Urothelium cell line (cell line): Measurements from ENCODE around the gene RIC8B.

Experiments used
- DNase-seq: peaks from one replicate; pipeline ENCODE4 v3.0.0; 2011; ENCODE audit warnings: low spot score, mixed read lengths
- FAIRE-seq: peaks from 2 replicates; lab custom pipeline; 2011; peaks lifted over from hg19 to GRCh38; lab: Jason Lieb, UNC

RIC8B gene

DNA sequence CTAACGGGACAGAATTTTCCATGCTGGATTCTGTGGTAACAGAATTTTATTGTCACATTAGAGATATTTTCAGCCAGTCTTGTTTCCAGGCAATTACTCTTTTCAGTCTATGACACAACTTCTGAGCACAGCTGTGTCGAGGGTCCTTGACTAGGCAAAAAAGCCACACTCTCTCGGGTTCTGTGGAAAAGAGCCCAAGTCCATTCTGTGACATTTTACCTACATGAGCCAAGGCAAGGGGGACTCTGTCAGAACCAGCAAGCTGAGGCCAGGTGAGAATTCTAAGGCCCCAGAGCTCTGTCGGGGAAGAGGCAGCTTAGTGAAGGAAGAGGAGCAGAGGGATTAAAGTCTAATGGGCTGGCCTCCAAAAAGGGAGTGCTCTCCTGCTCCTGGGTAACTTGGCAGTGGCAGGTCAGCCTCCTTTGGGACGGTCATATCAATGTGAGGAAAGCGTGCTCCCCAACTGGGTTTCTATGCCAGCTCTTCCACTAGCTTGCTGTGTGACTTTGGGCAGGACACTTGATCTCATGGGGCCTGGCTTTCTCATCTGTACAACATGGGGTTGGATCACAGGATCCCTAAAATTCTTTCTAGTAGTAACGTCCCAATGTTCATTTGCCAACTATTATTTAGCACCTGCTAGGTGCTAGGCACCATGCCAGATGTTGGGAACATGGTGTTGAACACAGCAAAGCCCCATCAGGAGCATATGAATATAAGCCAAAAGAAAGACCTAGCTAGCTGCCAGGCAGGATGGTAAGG, 16.0 kb upstream of the RIC8B start:
- DNase-seq (no peak), FAIRE-seq (no peak)

DNA sequence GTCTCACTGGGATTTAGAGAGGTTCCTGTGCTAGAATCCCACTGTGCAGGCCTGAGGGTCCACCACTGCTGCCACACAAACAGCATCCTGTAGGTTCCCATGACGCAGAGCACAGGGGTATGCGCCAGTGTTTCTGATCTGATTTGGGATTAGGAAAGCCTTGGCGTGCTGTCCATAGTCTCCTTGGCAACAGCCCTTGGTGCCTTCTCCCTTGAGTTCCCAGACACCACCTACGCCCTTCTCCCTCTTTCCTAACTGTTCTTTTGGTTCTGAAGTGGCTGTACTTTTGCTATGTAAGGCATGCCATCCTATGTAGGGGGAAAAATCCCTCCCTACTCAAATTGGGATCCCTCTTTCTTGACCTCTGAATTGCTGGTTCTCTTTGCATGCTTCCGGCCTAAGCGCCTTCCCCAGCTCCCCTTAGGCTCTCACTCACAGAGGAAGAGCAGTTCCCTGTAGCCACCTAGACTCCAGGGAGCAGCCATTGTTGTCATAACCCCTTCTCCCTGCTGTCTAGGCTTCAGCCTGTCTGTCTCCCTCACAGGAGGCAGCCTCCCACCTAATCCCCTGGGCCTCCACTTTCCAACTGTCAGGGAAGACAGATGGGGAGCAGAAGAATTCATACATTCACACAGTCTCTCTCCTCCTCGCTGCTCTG, 14.8 kb upstream of the RIC8B start:
- DNase-seq: no peak
- FAIRE-seq: no peak

DNA sequence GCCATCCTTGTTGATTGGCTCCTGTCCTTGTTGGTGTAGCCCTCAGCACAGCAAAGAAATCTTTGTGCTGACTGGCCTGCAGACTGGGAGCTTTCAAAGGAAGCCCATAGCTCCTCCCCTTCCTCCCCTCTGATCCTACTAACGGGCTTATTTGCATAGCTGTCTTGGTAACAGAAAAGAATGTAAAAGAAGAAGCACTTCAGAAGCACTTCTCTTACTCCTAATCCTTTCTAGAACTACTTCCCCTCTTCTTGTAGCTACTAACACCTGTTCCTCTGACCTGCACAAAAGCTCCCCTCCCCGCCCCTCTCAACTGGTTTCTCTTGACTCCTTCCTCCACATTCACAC, 14.3 kb upstream of the RIC8B start:
- DNase-seq (no peak), FAIRE-seq (no peak)

DNA sequence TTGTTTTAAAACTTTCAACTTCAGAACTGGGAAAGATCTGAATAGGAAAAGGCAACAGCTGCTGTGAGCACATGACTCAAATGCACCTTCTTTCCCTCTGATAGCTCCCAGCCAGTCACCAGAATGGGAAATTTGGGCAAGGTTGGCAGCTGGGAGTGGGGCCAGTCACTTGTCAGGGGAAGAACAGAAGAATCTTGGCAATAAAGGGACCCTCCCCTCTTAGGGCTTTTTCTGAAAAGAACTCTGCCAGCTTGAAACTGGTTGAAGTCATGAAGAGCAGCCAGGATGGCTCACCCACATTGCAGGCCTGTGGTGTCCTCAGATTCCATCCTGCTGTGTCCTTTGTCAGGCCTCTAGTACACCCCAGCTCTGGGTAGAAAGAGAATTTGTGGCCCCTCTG, 10.3 kb upstream of the RIC8B start:
- DNase-seq: no peak
- FAIRE-seq: no peak

DNA sequence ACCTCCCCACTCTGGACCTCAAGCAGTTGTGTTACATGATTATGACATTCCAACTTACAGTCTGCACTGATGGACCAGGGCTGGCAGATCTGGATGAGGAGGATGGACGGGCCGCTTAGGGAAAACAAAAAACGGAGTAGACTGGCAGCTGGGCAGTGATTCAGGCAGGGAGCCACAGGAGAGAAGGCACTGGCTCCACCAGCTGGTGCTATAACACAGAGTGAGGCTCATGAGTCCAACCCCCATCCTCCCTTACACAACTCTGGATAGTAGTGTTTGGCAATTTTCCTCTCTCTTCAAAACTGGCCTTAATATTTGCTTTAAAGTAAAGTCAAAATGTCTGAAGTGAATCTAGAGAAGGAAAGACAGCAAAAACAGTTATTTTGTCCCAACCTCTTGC, 9.7 kb upstream of the RIC8B start:
- no peak for DNase-seq
- no peak for FAIRE-seq

DNA sequence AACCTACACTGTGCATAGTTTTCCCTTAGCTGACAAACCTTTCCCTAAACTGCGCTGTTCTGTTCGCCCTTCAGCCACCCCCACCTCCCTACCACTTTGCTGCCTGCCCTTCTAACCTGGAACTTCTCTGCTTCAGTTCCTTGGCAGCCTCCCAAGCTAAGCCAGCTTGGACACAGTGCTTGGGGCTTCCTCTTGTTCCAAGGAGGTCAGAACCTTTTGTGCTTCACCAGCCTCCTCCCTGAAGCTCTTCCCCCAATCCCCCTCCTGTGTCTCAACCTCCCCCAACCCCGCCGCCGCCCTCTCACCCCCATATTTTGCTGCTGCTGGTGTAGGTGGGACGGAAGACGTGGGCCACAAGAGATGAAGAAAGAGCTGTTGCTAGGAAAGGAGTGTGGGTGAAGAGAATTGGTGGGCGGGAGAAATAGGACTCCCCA, 8.1 kb upstream of the RIC8B start:
- DNase-seq (no peak), FAIRE-seq (no peak)

DNA sequence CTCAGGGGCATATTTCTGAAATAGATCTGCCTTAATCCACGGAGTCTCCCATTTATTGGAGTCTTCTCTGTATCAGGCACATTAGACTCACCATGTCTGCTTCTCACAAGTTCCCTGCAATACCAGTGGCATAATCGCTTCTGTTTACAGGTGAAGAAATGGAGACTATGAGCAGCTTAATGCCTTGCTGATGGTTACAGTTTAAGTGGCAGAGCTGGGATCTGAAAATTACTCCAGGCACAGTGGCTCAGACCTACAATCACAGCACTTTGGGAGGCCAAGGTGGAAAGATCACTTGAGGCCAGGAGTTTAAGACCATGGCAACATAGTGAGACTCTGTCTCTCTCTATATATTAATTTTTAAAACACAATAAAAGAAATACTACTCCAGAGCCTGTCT, 7.3 kb upstream of the RIC8B start:
- no peak for FAIRE-seq

DNA sequence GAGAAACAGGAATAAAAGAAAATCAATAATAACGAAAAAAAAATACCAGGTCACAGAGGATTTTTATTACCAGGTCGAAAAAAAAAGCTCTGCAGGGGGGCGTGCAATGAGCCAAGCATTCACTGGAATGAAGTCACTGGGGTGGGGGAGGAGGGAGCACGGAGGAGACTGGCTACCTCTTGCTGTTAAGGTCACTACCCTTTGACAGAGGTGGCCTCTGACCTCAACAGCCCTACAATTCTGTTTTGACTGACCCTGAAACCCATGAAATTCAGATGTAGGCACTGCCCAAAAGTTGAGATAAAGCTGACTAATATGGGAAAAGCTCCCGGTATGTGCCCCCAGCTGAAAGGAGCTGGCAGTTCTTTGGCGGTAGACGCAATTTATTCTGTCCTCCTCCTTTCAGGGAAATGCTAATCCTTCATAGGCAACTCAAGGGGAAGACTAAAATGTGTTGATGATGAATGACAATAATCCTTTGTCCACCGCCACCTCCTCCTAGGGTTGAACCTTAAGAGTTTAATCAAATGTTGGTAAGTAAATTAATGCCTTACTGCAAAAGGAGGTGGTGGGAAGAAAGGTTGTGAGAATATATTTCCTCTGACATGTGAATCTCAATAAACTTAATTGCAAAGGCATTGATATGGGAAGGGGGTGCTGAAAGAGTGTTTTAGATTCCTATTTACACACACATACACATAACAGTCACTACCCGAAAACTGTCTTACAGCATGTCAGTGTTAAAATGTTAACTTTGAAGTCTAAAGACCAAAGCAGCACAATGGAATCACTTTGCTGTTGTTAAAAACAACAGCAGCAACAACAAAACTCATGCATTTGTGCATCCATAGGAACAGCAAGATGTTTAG, 6.3 kb upstream of the RIC8B start:
- FAIRE-seq (no peak), DNase-seq (peak; percentile 15)

More for the DNA sequence above, 7.3 kb upstream of the RIC8B start:
- no peak for DNase-seq

DNA sequence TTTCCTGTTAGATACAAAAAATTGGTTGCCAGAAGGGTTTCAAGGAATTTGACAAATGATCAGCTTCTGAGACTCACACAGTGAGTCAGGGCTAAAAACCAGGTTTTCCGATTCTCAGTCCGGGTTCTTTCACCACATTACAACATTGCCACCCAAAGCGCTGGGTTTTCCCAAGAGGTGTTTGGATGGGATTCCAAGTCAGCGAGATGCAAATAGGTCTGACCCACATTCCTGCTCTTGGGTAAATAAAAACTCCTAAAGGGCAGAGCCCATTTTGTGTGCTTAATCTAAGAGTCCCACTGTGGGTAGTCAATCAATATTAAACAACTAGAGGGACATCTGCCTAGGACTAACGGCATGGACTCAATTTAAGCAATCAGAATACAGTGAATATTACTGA, 5.4 kb upstream of the RIC8B start:
- no peak for DNase-seq
- FAIRE-seq: no peak

DNA sequence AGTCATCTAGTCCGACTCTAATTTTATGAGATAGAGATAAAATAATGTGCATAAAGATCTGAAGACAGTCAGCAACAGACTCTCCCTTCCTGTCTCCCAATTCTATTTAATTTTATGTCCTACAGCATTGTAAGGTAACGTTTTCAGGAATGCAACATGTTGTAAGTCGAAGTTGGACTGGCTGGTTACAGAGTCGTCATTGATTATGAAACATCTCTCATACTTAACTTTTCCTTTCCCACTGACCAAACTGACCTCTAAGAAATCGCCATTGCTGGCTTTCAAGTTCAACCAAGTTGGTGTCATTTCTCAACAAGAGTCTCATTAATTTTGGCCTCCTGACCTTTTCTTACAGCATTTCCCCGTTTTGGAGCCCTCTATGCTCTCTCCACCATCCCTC, 4.9 kb upstream of the RIC8B start:
- no peak for FAIRE-seq
- DNase-seq: no peak

DNA sequence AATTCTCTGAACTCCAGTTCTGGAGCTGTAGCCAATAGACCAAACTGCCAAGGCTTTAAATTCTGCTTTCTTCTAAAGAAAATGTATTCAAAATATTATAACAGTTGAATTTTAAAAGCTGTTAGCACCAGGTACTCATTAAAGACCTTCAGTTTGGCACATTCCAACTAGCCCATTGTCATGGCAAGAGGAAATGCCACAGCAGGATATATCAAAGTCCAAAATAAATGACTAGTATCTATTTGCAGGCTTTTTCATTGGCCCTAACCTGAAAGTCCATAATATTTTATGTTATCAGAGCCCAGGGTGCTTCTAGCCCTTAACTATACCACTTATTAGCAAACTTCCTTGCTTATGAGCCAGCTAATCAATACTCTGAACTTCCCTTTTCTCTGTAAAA, 3.1 kb upstream of the RIC8B start:
- DNase-seq (no peak), FAIRE-seq (no peak)

DNA sequence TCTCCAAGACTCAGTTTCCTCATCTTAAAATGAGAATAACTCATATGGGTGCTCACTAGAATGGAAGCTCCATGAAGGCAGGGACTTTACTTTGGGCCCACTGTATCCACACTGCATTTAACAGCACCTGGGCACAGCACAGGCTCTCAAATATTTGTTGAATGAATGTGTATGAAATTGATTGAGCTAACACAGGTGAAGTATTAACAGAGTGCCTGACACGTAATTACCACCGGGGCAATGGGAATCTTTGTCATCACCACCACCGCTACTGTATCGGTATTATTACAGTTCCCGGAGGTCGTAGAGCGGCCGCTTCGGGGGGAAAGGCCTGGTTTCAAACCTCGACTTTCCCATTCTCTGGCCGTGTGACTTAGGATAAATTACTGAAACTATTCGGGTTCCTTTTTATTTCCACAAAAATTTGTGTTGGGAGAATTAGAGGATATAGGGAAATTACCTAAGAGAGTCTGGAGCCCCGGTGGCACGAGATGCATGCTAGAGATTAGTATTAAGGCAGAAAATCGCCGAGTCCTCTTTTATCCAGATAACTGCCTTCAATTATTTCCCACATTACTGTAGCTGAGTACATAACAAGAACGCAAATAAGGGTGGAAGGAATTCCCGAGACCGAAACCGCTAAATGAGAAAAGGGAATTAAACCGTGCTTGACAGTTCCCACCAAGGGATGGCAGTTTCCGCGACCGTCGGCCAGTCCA, 1.0 kb upstream of the RIC8B start:
- DNase-seq (no peak), FAIRE-seq (no peak)

DNA sequence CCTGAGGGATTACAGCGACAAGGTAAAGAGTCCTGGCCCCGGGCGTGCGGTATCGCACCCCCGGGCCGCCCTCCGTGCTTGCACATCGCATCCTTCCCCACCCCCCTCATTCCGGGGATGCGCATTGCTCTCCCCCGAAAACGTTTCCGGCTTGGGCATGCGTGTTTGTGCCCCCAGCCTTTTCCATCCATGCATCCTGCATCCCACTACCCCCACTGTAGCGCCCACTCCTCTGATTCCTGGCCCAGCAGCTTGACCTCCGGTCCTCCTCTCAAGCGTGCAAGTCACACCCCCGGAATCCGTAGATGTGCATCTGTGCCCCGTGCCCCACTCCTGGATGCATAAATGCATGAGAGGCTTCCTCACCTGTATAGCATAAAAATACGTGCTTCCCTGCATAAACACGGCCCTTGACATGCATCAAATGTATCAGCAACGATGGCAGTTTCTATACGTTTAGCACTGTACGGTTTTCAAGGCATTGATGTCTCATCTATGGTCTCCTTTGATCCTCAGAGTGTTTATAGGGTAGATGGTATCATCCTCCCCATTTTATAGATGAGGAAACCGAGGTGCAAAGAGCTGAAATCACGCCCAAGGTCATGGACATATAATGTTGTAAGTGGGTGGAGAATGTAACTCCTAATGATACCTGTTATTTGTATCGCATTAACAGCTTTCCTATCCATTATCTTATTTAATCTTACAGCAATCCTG, 484 bp downstream of the RIC8B start:
- no peak for DNase-seq
- FAIRE-seq: no peak

DNA sequence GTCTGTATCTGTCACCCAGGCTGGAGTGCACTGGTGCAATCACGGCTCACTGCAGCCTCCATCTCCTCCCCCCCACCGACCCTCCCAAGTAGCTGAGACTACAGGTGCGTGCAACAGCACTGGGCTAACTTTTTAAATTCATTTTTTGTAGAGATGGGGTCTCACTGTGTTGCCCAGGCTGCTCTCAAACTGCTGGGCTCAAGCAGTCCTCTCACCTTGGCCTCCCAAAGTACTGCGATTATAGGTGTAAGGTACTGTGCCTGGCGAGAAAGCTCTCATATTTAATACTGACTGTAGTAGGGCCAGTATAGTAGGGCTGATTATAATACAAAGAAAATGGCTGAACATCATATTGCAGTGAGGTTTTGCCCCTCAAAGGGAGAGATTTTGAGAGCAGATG, 2.4 kb downstream of the RIC8B start:
- no peak for FAIRE-seq
- no peak for DNase-seq

DNA sequence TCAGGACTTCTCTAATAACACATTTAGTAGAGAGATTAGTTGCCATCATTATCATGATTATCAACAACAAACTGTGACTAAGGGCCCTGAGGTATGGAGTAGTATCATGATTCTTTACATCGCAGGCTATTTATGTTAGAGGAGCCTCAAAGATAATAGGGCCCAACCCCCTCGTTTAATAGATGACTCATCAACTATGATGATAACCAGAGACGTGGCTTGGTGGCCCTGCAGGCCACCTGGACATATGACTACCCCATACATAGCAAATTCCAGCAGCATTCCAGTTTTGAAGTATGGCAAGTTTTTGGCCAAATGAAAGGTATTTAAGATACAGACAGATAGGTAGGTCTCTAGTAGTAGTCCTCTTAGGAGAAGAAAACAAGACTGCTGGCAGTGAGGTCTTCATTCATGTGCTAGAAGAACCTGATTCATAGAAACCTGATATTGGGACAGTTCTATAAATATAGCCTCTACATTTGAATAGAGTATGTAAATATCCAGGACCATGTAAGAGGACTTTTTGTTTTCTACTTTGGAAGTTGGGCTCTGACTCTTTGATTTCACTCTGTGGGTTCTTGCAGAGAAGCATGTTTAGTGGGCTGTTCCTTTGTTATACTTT, 5.6 kb downstream of the RIC8B start:
- DNase-seq (no peak), FAIRE-seq (no peak)

DNA sequence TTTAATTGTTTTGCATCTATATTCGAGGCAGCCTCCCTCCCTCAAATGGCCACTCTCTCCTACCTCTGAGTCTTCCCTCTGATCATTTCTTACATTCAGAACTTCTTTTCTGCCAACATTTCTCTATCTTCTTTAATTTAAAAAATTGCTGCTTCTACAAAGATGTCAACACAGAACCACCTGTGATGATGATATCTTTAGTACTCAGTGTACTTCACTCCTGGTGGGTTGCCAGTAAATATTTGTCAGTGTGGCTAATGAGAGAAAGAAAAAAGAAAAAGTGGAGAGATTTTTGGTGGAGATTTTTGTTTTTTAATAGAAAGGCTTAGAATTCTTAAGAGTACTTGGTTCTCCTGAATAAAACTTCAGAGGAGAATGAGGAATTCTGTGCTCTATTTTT, 8.1 kb downstream of the RIC8B start:
- DNase-seq (no peak), FAIRE-seq (no peak)

DNA sequence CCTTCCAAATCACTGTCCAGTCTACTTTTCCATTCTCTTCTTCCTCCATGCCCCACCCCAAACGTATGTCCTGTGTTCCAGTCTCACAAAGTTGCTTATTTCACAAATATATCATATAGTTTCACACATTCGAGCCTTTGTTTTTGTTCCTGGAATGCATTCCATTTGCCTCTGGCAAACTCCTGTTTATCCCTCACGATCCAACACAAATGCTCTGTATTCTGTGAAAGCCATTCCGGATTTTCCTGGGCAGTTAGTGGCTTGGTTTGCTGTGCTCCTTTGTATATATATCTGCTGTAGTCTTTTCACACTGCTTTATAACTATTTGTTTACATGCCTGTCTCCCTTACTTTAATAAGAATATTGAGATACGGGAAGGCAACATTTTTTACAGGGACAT, 9.0 kb downstream of the RIC8B start:
- FAIRE-seq (no peak), DNase-seq (no peak)

DNA sequence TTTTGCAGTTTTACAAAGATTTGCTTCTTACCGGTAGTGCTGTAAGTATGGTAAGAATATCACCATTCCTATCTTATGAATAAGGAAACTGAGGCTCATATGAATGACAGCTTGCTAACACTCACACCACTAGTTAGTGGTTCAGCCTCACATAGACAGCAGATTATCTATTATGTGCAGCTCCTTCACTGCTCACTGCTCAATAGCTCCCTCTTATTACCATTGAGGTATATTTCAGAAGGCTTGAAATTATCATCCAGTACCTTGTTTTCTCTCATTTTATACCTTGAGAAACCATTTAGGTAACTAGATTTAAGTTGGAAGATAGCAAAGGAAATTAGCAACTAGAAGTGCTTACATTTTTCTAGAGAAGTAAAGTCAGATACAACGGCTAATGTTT, 15.5 kb downstream of the RIC8B start:
- FAIRE-seq (no peak), DNase-seq (no peak)

DNA sequence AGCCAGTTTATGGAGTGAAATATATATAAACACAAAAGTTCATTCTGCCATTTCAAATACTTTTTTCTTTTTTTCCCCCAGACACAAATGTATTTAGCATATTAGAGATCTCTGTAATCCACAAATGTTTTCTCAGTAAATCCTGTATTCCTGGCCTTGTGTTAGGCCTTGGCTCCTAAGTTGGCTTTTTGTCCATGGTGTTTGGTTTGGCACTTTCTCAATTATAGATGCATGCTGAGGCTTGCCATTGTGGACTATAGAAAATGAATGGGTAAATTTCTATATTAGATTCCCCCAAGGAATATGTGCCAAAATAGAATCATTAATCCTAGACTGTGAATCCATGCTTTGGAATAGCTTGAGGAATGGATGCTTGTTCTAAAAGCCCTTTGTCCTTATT, 17.0 kb downstream of the RIC8B start:
- FAIRE-seq (no peak), DNase-seq (no peak)

DNA sequence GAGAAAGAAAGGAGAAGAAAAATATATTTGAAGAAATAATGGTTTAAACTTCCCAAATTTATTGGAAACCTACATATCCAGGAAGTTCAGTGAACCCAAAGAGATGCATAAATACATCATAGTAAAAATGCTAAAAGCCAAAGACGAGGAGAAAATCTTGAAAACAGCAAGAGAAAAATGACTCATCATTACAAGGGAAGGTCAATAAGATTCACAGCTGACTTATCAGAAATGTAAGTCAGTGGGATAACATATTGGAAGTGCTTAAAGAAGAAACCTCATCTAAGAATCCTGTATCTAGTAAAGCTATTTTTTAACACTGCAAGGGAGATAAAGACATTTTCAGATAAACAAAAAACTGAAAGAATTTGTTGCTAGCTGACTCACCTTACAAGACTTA, 19.9 kb downstream of the RIC8B start:
- no peak for FAIRE-seq
- DNase-seq: no peak
